Neural cell (in vitro differentiated cells): ENCODE results near the gene FRMPD3. TPM values are rescaled to one million over a fixed set of nuclear protein-coding genes. Genes with fewer than 3 reads are reported as not detected.

Experiments used
- H2AFZ ChIP-seq: fragments of 200-600, 300-800 bp; sonication (generic), shearing (Covaris generic); 2 replicates; pipeline ENCODE4 v1.6.0; 2014; ENCODE audit warnings: low read depth, mild to moderate bottlenecking, antibody characterized with exemption, low read length, moderate library complexity
- H3F3A ChIP-seq: fragments of 200-600 bp; shearing (Covaris generic); 2 replicates; pipeline ENCODE4 v1.6.1; 2016; ENCODE audit warnings: mild to moderate bottlenecking, moderate library complexity, mixed read lengths, antibody characterized with exemption, low read length; ENCODE audit not compliant: insufficient read depth, poor library complexity, severe bottlenecking
- H3K27ac ChIP-seq: fragments of 200-600, 300-800 bp; sonication (generic), shearing (Covaris generic); 2 replicates; pipeline ENCODE4 v1.5.1; 2014; ENCODE audit warnings: mild to moderate bottlenecking, low read length, moderate library complexity
- H3K27me3 ChIP-seq: fragments of 300-800, 200-600 bp; sonication (generic), shearing (Covaris generic); 2 replicates; pipeline ENCODE4 v1.6.0; 2014; ENCODE audit warnings: mild to moderate bottlenecking, low read depth, low read length, moderate library complexity; ENCODE audit not compliant: insufficient read depth
- H3K36me3 ChIP-seq: fragments of 300-800, 200-600 bp; sonication (generic), shearing (Covaris generic); 2 replicates; pipeline ENCODE4 v1.5.1; 2014; ENCODE audit warnings: mild to moderate bottlenecking, antibody characterized with exemption, low read length, moderate library complexity; ENCODE audit not compliant: insufficient read depth
- H3K4me2 ChIP-seq: fragments of 300-800, 200-600 bp; sonication (generic), shearing (Covaris generic); 2 replicates; pipeline ENCODE4 v1.6.0; 2014; ENCODE audit warnings: mild to moderate bottlenecking, low read length
- H3K4me3 ChIP-seq: fragments of 300-800, 200-600 bp; sonication (generic), shearing (Covaris generic); 2 replicates; pipeline ENCODE4 v1.5.1; 2014; ENCODE audit warnings: mild to moderate bottlenecking, low read length, moderate library complexity
- H3K79me2 ChIP-seq: fragments of 200-600 bp; shearing (Covaris generic); replicated peaks from 2 replicates; pipeline ENCODE4 v1.6.0; 2014; ENCODE audit warnings: mild to moderate bottlenecking, low read length, moderate library complexity; ENCODE audit not compliant: insufficient read depth
- H3K9ac ChIP-seq: fragments of 300-800, 200-600 bp; sonication (generic), shearing (Covaris generic); 2 replicates; pipeline ENCODE4 v1.6.1; 2016; ENCODE audit warnings: mild to moderate bottlenecking, low read length, mixed read lengths
- H3K9me2 ChIP-seq: fragments of 200-600 bp; shearing (Covaris generic); 2 replicates; pipeline ENCODE4 v1.6.1; 2016; ENCODE audit warnings: mild to moderate bottlenecking, low read length, mixed read lengths; ENCODE audit not compliant: insufficient read depth
- H3K9me3 ChIP-seq: fragments of 200-600, 300-800 bp; sonication (generic), shearing (Covaris generic); 2 replicates; pipeline ENCODE4 v1.6.1; 2016; ENCODE audit warnings: mild to moderate bottlenecking, mixed run types, low read length, moderate library complexity, mixed read lengths
- H4K20me1 ChIP-seq: fragments of 200-600 bp; shearing (Covaris generic); 2 replicates; pipeline ENCODE4 v1.6.1; 2016; ENCODE audit warnings: mild to moderate bottlenecking, mixed run types; ENCODE audit not compliant: insufficient read depth
- CTCF ChIP-seq: fragments of 450-650 bp; IDR thresholded peaks from 2 replicates; pipeline ENCODE4 v1.5.1; 2014; ENCODE audit warnings: antibody characterized with exemption, mild to moderate bottlenecking, moderate library complexity; ENCODE audit not compliant: poor library complexity, severe bottlenecking
- EP300 ChIP-seq: fragments of 450-650 bp; conservative IDR thresholded peaks from 2 replicates; pipeline ENCODE4 v1.6.1; 2014; ENCODE audit warnings: antibody characterized with exemption, mild to moderate bottlenecking, moderate library complexity; ENCODE audit not compliant: poor library complexity, severe bottlenecking
- EZH2 ChIP-seq: fragments of 200-600, 300-800 bp; shearing (Covaris generic), sonication (generic); IDR thresholded peaks from 2 replicates; pipeline ENCODE4 v1.6.1; 2014; ENCODE audit warnings: antibody characterized with exemption, low read length, borderline replicate concordance, mild to moderate bottlenecking; ENCODE audit not compliant: insufficient read depth, poor library complexity, severe bottlenecking
- MXI1 ChIP-seq: fragments of 450-650 bp; conservative IDR thresholded peaks from 2 replicates; pipeline ENCODE4 v1.6.1; 2014; ENCODE audit warnings: antibody characterized with exemption, mild to moderate bottlenecking; ENCODE audit not compliant: poor library complexity, severe bottlenecking
- POLR2AphosphoS5 ChIP-seq: IDR thresholded peaks from 2 replicates; pipeline ENCODE4 v1.6.1; 2012
- RAD21 ChIP-seq: fragments of 450-650 bp; conservative IDR thresholded peaks from 2 replicates; pipeline ENCODE4 v1.6.1; 2014; ENCODE audit warnings: antibody characterized with exemption, mild to moderate bottlenecking, moderate library complexity
- REST ChIP-seq: IDR thresholded peaks from 2 replicates; pipeline ENCODE4 v1.6.1; 2012; ENCODE audit warnings: borderline replicate concordance
- SMC3 ChIP-seq: fragments of 450-650 bp; conservative IDR thresholded peaks from 2 replicates; pipeline ENCODE4 v1.6.1; 2014; ENCODE audit warnings: antibody characterized with exemption, mild to moderate bottlenecking, moderate library complexity; ENCODE audit not compliant: poor library complexity
- TAF1 ChIP-seq: IDR thresholded peaks from 2 replicates; pipeline ENCODE4 v1.6.1; 2012; ENCODE audit warnings: low read depth
- polyA plus RNA-seq: library from polyadenylated mRNA; depleted of rRNA; stranded (reverse); fragments of >200 nt; gene quantifications from 2 replicates; pipeline ENCODE4 v1.2.3, GENCODE V29; 2014

Gene FRMPD3
- polyA plus RNA-seq, 1 donor from 2014 or later: 0.45 TPM

GRCh38 chrX:107421337-107421861, 28.1 kb upstream of the FRMPD3 start:
- H3F3A ChIP-seq: no peaks in the 10 kb centered on the region
- TF ChIP-seq TAF1: no peak
- TF ChIP-seq POLR2AphosphoS5: no peak
- TF ChIP-seq EP300: no peak
- TF ChIP-seq EZH2: no peak
- no peak for TF ChIP-seq CTCF
- TF ChIP-seq SMC3: no peak
- TF ChIP-seq MXI1: no peak
- H3K9ac ChIP-seq: no peak overlapping the region
- no peak overlapping the region for H3K4me2 ChIP-seq
- H3K27me3 ChIP-seq: no peaks in the 10 kb centered on the region
- no peak overlapping the region for H2AFZ ChIP-seq
- H4K20me1 ChIP-seq: no peaks in the 10 kb centered on the region
- no peaks in the 10 kb centered on the region for H3K36me3 ChIP-seq
- H3K9me3 ChIP-seq: no peaks in the 10 kb centered on the region
- H3K4me3 ChIP-seq: no peak overlapping the region
- H3K9me2 ChIP-seq: no peaks in the 10 kb centered on the region
- H3K27ac ChIP-seq: no peak overlapping the region
- no peaks in the 10 kb centered on the region for H3K79me2 ChIP-seq

GRCh38 chrX:107429090-107429489, 20.4 kb upstream of the FRMPD3 start:
- Histone ChIP-seq H3K27ac (no peak overlapping the region), H4K20me1 (no peaks in the 10 kb centered on the region), H3F3A (no peaks in the 10 kb centered on the region), H3K4me2 (no peak overlapping the region), H3K9ac (no peak overlapping the region), H3K79me2 (no peaks in the 10 kb centered on the region), H3K9me3 (no peaks in the 10 kb centered on the region), H2AFZ (no peak overlapping the region), H3K4me3 (no peak overlapping the region), H3K9me2 (no peaks in the 10 kb centered on the region), H3K36me3 (no peaks in the 10 kb centered on the region), H3K27me3 (no peaks in the 10 kb centered on the region)
- no peak for TF ChIP-seq TAF1
- no peak for TF ChIP-seq CTCF
- TF ChIP-seq MXI1: no peak
- TF ChIP-seq REST: no peak
- no peak for TF ChIP-seq SMC3
- no peak for TF ChIP-seq RAD21
- TF ChIP-seq EP300: no peak
- no peak for TF ChIP-seq POLR2AphosphoS5
- no peak for TF ChIP-seq EZH2
